ENCODE measurements around the gene ACSS1.

Gene ACSS1

GRCh38 chr20:25030649-25031207 lies 27.2 kb downstream of the ACSS1 start:
- DNase-seq: no peak

- no peak for DNase-seq
Measured at GRCh38 chr20:25030007-25030648, 27.8 kb downstream of the ACSS1 start.

GRCh38 chr20:25025986-25026605 lies 31.8 kb downstream of the ACSS1 start:
- DNase-seq: no peak

- no peak for DNase-seq
Measured at GRCh38 chr20:25025091-25025861, 32.7 kb downstream of the ACSS1 start.

GRCh38 chr20:25024171-25024570 lies 33.8 kb downstream of the ACSS1 start:
- no peak for DNase-seq

- DNase-seq: no peak
Measured at GRCh38 chr20:25023356-25023755, 34.6 kb downstream of the ACSS1 start.

- no peak for DNase-seq
Measured at GRCh38 chr20:25022680-25023079, 35.3 kb downstream of the ACSS1 start.

- DNase-seq: no peak
Measured at GRCh38 chr20:25021336-25021735, 36.6 kb downstream of the ACSS1 start.

GRCh38 chr20:25020901-25021301 lies 37.0 kb downstream of the ACSS1 start:
- DNase-seq: no peak

GRCh38 chr20:25020345-25020744 lies 37.6 kb downstream of the ACSS1 start:
- no peak for DNase-seq

GRCh38 chr20:25019381-25020155 lies 38.4 kb downstream of the ACSS1 start:
- DNase-seq: no peak

GRCh38 chr20:25018841-25019240 lies 39.1 kb downstream of the ACSS1 start:
- no peak for DNase-seq

GRCh38 chr20:25018425-25018824 lies 39.5 kb downstream of the ACSS1 start:
- no peak for DNase-seq

GRCh38 chr20:25017257-25017803 lies 40.6 kb downstream of the ACSS1 start:
- no peak for DNase-seq

- no peak for DNase-seq
Measured at GRCh38 chr20:25016471-25016870, 41.5 kb downstream of the ACSS1 start.

- no peak for DNase-seq
Measured at GRCh38 chr20:25015986-25016385, 42.0 kb downstream of the ACSS1 start.

GRCh38 chr20:25014816-25015215 lies 43.1 kb downstream of the ACSS1 start:
- no peak for DNase-seq

GRCh38 chr20:25013478-25014380 lies 44.2 kb downstream of the ACSS1 start:
- DNase-seq: no peak

- DNase-seq: no peak
Measured at GRCh38 chr20:25012616-25013189, 45.2 kb downstream of the ACSS1 start.

- DNase-seq: no peak
Measured at GRCh38 chr20:25011831-25012241, 46.1 kb downstream of the ACSS1 start.

GRCh38 chr20:25011261-25011660 lies 46.7 kb downstream of the ACSS1 start:
- no peak for DNase-seq
